A673 (cell line): ENCODE measurements around the gene NPAS2. TPM values are rescaled to one million over a fixed set of nuclear protein-coding genes. Genes with fewer than 3 reads are reported as not detected.

Experiments
- BruUV-seq: library from RNA; stranded (reverse); fragments of 400-500 nt; replicated peaks from 2 replicates; lab custom pipeline; 2021; lab: Mats Ljungman, UMichigan
- CTCF ChIA-PET: fragments of 300-600 bp; sonication (Branson Sonifier 250); formaldehyde crosslinking; loops from one replicate; lab custom pipeline; 2022; ENCODE audit warnings: antibody characterized with exemption; lab: Charles Lee
- POLR2A ChIA-PET: fragments of 300-600 bp; sonication (Branson Sonifier 250); formaldehyde crosslinking; loops from one replicate; lab custom pipeline; 2022; ENCODE audit warnings: antibody characterized with exemption; ENCODE audit not compliant: low non-redundant PET; lab: Charles Lee
- DNase-seq: peaks from one replicate; pipeline ENCODE4 v3.0.0-alpha.2; 2015; ENCODE audit warnings: low spot score
- H3K27ac ChIP-seq: fragments of 200-600 bp; sonication (generic); 2 replicates; pipeline ENCODE4 v1.5.1; 2016; ENCODE audit warnings: mixed run types, low read depth, mild to moderate bottlenecking, mixed read lengths, antibody characterized with exemption, low read length; ENCODE audit not compliant: poor library complexity, severe bottlenecking
- H3K27me3 ChIP-seq: fragments of 200-600 bp; sonication (generic); replicated peaks from 2 replicates; pipeline ENCODE4 v1.6.1; 2017; ENCODE audit warnings: mixed run types, low read depth, mild to moderate bottlenecking, mixed read lengths, antibody characterized with exemption, low read length; ENCODE audit not compliant: insufficient read depth, poor library complexity
- H3K36me3 ChIP-seq: fragments of 200-600 bp; sonication (generic); 2 replicates; pipeline ENCODE4 v1.6.1; 2016; ENCODE audit warnings: mixed run types, mild to moderate bottlenecking, mixed read lengths, antibody characterized with exemption, low read length; ENCODE audit not compliant: insufficient read depth, poor library complexity, severe bottlenecking
- H3K4me1 ChIP-seq: fragments of 200-600 bp; sonication (generic); 2 replicates; pipeline ENCODE4 v1.6.1; 2017; ENCODE audit warnings: mixed run types, mild to moderate bottlenecking, mixed read lengths, antibody characterized with exemption, low read length; ENCODE audit not compliant: insufficient read depth, poor library complexity, severe bottlenecking
- H3K4me3 ChIP-seq: fragments of 200-600 bp; sonication (generic); 2 replicates; pipeline ENCODE4 v1.5.1; 2016; ENCODE audit warnings: low read depth, mixed run types, mild to moderate bottlenecking, mixed read lengths, low read length; ENCODE audit not compliant: poor library complexity, severe bottlenecking
- H3K9me3 ChIP-seq: fragments of 200-600 bp; sonication (generic); 2 replicates; pipeline ENCODE4 v1.6.1; 2016; ENCODE audit warnings: mixed run types, low read depth, mild to moderate bottlenecking, mixed read lengths, antibody characterized with exemption, low read length; ENCODE audit not compliant: poor library complexity, severe bottlenecking
- EZH2 ChIP-seq: fragments of 200-600 bp; sonication (generic); IDR thresholded peaks from 2 replicates; pipeline ENCODE4 v1.6.1; 2017; ENCODE audit warnings: borderline replicate concordance, low read depth, mild to moderate bottlenecking, mixed read lengths, antibody characterized with exemption, low read length; ENCODE audit not compliant: poor library complexity, severe bottlenecking
- intact Hi-C: fragments of 100-400 bp; cut with micrococcal nuclease; formaldehyde crosslinking; loops from one replicate; pipeline ENCODE4 v1.10.0; 2022; ENCODE audit not compliant: unreplicated experiment
- total RNA-seq: library from RNA; stranded (reverse); gene quantifications from 2 replicates; pipeline ENCODE4 v1.2.3, GENCODE V29; 2021
- TF ChIP-seq, protein P1 (sequence below): fragments of 300-800, 200-600 bp; sonication (generic); conservative IDR thresholded peaks from 2 replicates; pipeline ENCODE4 v1.5.1; 2017; ENCODE audit warnings: low read depth, mild to moderate bottlenecking, antibody characterized with exemption, low read length, moderate library complexity, mixed read lengths

The NPAS2 gene
- total RNA-seq, 1 experiment from 2014 or later, result 9.4 TPM

DNA sequence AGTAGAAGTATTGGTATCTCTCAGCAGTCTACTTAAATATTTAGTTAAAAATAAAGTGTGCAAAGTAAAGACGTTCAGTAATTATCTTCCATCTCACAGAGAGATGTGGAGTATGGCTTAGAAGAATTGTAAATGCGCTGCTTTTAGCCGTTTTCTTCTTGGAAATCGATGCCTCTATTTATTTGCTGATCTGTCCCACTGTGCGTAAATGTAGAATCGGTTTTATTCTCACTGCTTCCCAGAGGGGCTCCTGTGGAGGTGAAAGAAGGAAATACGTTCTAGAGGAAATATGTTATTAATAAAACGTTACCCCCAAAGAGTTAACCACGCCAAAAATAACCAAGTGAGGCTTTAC lies 1.9 kb downstream of the NPAS2 start:
- no peak for DNase-seq
- no peaks in the 10 kb centered on the region for H3K36me3 ChIP-seq
- intact Hi-C loops, result no loop called here
- no peak for TF ChIP-seq EZH2
- TF ChIP-seq, protein P1, sequence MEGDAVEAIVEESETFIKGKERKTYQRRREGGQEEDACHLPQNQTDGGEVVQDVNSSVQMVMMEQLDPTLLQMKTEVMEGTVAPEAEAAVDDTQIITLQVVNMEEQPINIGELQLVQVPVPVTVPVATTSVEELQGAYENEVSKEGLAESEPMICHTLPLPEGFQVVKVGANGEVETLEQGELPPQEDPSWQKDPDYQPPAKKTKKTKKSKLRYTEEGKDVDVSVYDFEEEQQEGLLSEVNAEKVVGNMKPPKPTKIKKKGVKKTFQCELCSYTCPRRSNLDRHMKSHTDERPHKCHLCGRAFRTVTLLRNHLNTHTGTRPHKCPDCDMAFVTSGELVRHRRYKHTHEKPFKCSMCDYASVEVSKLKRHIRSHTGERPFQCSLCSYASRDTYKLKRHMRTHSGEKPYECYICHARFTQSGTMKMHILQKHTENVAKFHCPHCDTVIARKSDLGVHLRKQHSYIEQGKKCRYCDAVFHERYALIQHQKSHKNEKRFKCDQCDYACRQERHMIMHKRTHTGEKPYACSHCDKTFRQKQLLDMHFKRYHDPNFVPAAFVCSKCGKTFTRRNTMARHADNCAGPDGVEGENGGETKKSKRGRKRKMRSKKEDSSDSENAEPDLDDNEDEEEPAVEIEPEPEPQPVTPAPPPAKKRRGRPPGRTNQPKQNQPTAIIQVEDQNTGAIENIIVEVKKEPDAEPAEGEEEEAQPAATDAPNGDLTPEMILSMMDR, result no peak
- peak overlapping the region; percentile 62 for H3K4me3 ChIP-seq
- ChIA-PET POLR2A (interaction anchor here (0.7 kb wide), 1 partner anchor 16 kb away, joined by 3 read pairs; no protein-coding TSS in a partner anchor), CTCF (no interaction called here)
- BruUV-seq, result TSS peak; percentile 51
- no peaks in the 10 kb centered on the region for H3K9me3 ChIP-seq
- peaks cover 48% of the 10 kb centered on the region for H3K27me3 ChIP-seq
- H3K4me1 ChIP-seq, result peaks cover 7% of the 10 kb centered on the region
- H3K27ac ChIP-seq, result no peak overlapping the region

DNA sequence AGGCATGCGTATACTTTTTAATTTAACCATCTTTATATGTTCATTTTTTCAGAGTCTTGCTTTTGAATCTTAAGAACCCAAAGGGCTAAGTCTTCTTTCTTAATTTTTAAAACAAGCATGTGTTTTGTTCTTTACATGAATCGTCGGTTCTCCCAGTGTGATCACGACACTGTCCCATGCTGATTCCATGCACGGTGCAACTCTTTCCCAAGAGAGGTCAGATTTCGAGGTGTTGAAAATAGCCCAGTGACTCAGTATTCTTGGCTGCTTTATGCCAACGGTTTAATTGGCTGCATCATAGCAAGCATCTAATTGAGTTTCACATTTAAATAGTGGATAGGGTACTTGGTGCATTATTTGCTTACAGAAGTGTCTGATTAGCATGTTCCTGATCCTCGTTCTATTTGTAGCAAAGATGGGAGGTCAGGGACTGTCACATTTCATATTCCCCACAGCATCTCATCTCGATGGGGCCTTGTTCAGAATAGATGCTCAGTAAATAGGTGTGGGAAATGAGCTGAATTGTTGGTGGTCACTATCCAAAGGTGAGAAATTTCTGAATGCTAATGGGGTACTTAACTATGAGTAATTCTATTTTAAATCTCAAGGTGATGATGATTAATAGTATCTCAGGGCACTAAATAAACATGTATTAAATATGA lies 2.8 kb downstream of the NPAS2 start:
- H3K4me3 ChIP-seq, result no peak overlapping the region

DNA sequence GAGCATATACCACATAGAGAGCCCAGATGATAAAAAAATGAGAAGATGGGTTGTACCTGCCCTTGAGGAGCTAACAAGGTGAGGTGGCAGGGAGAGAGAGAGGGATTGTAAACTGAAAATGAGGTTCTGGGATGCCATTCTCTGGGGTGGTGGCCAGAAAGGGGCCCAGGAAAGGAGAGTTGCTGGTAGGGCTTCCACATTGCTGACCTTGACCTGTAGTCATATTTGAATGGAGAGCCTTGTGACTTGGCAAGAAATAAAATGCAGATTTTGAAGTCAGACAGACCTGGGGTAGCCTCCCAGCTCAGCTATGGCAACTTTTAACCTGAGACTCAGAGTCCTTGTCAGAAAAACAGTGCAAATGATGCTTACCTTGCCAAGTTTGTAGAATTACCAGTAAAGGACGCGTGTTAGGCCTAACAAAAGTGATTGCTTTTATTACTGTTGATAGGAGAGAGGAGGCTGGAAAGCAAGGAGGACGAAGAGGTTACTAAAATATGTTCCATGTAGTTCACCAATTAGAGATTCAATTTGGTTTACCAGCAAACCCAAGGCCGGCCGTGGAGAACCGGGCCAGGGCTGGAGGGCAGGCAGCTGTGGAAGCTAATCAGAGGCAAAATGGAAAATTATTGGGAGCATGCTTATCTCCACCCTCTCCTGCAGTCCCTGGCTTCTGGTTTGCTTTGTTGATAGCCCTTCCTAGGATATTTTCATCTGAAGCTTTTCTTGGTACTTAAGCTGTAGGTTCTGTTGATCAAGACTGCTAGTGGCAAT lies 3.9 kb downstream of the NPAS2 start:
- DNase-seq, result no peak
- peaks cover 3% of the 10 kb centered on the region for H3K9me3 ChIP-seq
- H3K36me3 ChIP-seq, result no peaks in the 10 kb centered on the region
- TF ChIP-seq, protein P1, result no peak
- no peak for TF ChIP-seq EZH2
- peaks cover 7% of the 10 kb centered on the region for H3K4me1 ChIP-seq
- no peak overlapping the region for H3K27ac ChIP-seq
- peaks cover 31% of the 10 kb centered on the region for H3K27me3 ChIP-seq
- intact Hi-C loops, result no loop called here
- CTCF ChIA-PET, result no interaction called here
- BruUV-seq, result no TSS peak
- H3K4me3 ChIP-seq, result no peak overlapping the region
- POLR2A ChIA-PET, result no interaction called here

More for the DNA sequence above, 2.8 kb downstream of the NPAS2 start:
- DNase-seq, result peak; percentile 31
- Histone ChIP-seq H3K9me3 (no peaks in the 10 kb centered on the region), H3K27me3 (peaks cover 42% of the 10 kb centered on the region), H3K27ac (no peak overlapping the region), H3K36me3 (no peaks in the 10 kb centered on the region), H3K4me1 (peaks cover 7% of the 10 kb centered on the region)
- POLR2A ChIA-PET, result no interaction called here
- TF ChIP-seq EZH2, result no peak
- TF ChIP-seq, protein P1, result no peak
- intact Hi-C loops, result no loop called here
- no TSS peak for BruUV-seq
- CTCF ChIA-PET, result no interaction called here
